Activated CD8-positive, alpha-beta T cell treated with anti-CD3 and anti-CD28 coated beads, Interleukin-2, amount 10 ng/mL, durations not matched to agents 7 days and 5 days (primary cell): ENCODE data around the gene METAP1D. TPM values are rescaled to one million over a fixed set of nuclear protein-coding genes. Genes with fewer than 3 reads are reported as not detected.

Source experiments
- ATAC-seq: fragments of 150-1000 bp; cut with Tn5 transposase; one replicate; pipeline ENCODE4 v1.10.0; 2021; ENCODE audit warnings: moderate library complexity
- CTCF ChIA-PET: fragments of 350-600 bp; sonication (Branson Sonifier 250); formaldehyde crosslinking; loops from one replicate; lab custom pipeline; 2021; ENCODE audit warnings: antibody characterized with exemption; lab: Charles Lee
- POLR2A ChIA-PET: fragments of 350-600 bp; sonication (Branson Sonifier 250); formaldehyde crosslinking; loops from one replicate; lab custom pipeline; 2021; ENCODE audit warnings: antibody characterized with exemption; lab: Charles Lee
- DNase-seq: peaks from one replicate; pipeline ENCODE4 v3.0.0-alpha.2; 2020
- H3K27ac Mint-ChIP-seq: one replicate; pipeline ENCODE4 v1.8.0; 2021; ENCODE audit warnings: mild to moderate bottlenecking, mixed read lengths
- H3K27me3 Mint-ChIP-seq: one replicate; pipeline ENCODE4 v1.8.0; 2021; ENCODE audit warnings: low read depth, mixed read lengths
- H3K36me3 Mint-ChIP-seq: one replicate; pipeline ENCODE4 v1.8.0; 2021; ENCODE audit warnings: low read depth, mixed read lengths
- H3K4me1 Mint-ChIP-seq: one replicate; pipeline ENCODE4 v1.8.0; 2021; ENCODE audit warnings: low read depth, mixed read lengths
- H3K4me3 Mint-ChIP-seq: one replicate; pipeline ENCODE4 v1.8.0; 2021; ENCODE audit warnings: mild to moderate bottlenecking, mixed read lengths
- H3K9me3 Mint-ChIP-seq: one replicate; pipeline ENCODE4 v1.8.0; 2022; ENCODE audit warnings: mixed read lengths; ENCODE audit not compliant: insufficient read depth
- total RNA-seq, 2 experiments: library from RNA; stranded (reverse); gene quantifications; one replicate each; pipeline ENCODE4 v1.2.3, GENCODE V29; 2021

Gene METAP1D
- total RNA-seq, 2 experiments from 2014 or later: 3.9 to 6.0 TPM

- Mint-ChIP-seq H3K27me3 (peaks cover 68% of the 10 kb centered on the region), H3K36me3 (no peaks in the 10 kb centered on the region), H3K27ac (peak overlapping the region; percentile 47), H3K4me3 (peak overlapping the region; percentile 82), H3K4me1 (peaks cover 48% of the 10 kb centered on the region), H3K9me3 (no peaks in the 10 kb centered on the region)
- ATAC-seq: no peak
- DNase-seq: no peak
- CTCF ChIA-PET: interaction anchor here (0.7 to 2.5 kb wide), 5 partner anchors 9 to 31 kb away, joined by 3 to 16 read pairs (median 6); no protein-coding TSS in a partner anchor
- POLR2A ChIA-PET: interaction anchor here (1.3 kb wide), 1 partner anchor 8 kb away, joined by 3 read pairs; no protein-coding TSS in a partner anchor
These were observed 96.3 kb downstream of the METAP1D start for GRCh38 chr2:172095905-172096625.

- ChIA-PET POLR2A (interaction anchor here (1.3 kb wide), 1 partner anchor 9 kb away, joined by 3 read pairs; no protein-coding TSS in a partner anchor), CTCF (interaction anchor here (2.4 to 2.5 kb wide), 2 partner anchors 9 to 15 kb away, joined by 9 to 16 read pairs; no protein-coding TSS in a partner anchor)
- H3K27ac Mint-ChIP-seq: no peak overlapping the region
- no peaks in the 10 kb centered on the region for H3K9me3 Mint-ChIP-seq
- peak overlapping the region; percentile 50 for H3K4me3 Mint-ChIP-seq
- H3K4me1 Mint-ChIP-seq: peaks cover 55% of the 10 kb centered on the region
- no peaks in the 10 kb centered on the region for H3K36me3 Mint-ChIP-seq
- H3K27me3 Mint-ChIP-seq: peaks cover 69% of the 10 kb centered on the region
- ATAC-seq (no peak), DNase-seq (no peak)
These were observed 97.1 kb downstream of the METAP1D start for GRCh38 chr2:172096626-172097547.

- CTCF ChIA-PET: no interaction called here
- Mint-ChIP-seq H3K9me3 (no peaks in the 10 kb centered on the region), H3K27me3 (peaks cover 68% of the 10 kb centered on the region), H3K36me3 (no peaks in the 10 kb centered on the region), H3K27ac (no peak overlapping the region), H3K4me3 (no peak overlapping the region), H3K4me1 (peaks cover 62% of the 10 kb centered on the region)
- POLR2A ChIA-PET: no interaction called here
- ATAC-seq (no peak), DNase-seq (no peak)
These were observed 97.9 kb downstream of the METAP1D start for GRCh38 chr2:172097557-172098131.

GRCh38 chr2:172098287-172098649, 98.5 kb downstream of the METAP1D start:
- Mint-ChIP-seq H3K27me3 (peaks cover 67% of the 10 kb centered on the region), H3K36me3 (no peaks in the 10 kb centered on the region), H3K27ac (peak overlapping the region; percentile 7), H3K4me1 (peaks cover 64% of the 10 kb centered on the region), H3K4me3 (peak overlapping the region; percentile 12), H3K9me3 (no peaks in the 10 kb centered on the region)
- ATAC-seq (no peak), DNase-seq (no peak)
- ChIA-PET CTCF (interaction anchor here (1.8 to 2.2 kb wide), 3 partner anchors 12 to 394 kb away, joined by 5 to 8 read pairs (median 6); partner anchors contain the start of gene DLX1), POLR2A (no interaction called here)

GRCh38 chr2:172098650-172099471, 99.1 kb downstream of the METAP1D start:
- Mint-ChIP-seq H3K4me1 (peaks cover 64% of the 10 kb centered on the region), H3K9me3 (no peaks in the 10 kb centered on the region), H3K27ac (peak overlapping the region; percentile 7), H3K27me3 (peaks cover 67% of the 10 kb centered on the region), H3K4me3 (peak overlapping the region; percentile 12), H3K36me3 (no peaks in the 10 kb centered on the region)
- ATAC-seq: peak; percentile 11
- ChIA-PET CTCF (interaction anchor here (1.8 to 2.2 kb wide), 3 partner anchors 12 to 395 kb away, joined by 5 to 8 read pairs (median 6); partner anchors contain the start of gene DLX1), POLR2A (interaction anchor here (1.0 kb wide), 1 partner anchor 8 kb away, joined by 3 read pairs; no protein-coding TSS in a partner anchor)
- DNase-seq: peak; percentile 42

DNA sequence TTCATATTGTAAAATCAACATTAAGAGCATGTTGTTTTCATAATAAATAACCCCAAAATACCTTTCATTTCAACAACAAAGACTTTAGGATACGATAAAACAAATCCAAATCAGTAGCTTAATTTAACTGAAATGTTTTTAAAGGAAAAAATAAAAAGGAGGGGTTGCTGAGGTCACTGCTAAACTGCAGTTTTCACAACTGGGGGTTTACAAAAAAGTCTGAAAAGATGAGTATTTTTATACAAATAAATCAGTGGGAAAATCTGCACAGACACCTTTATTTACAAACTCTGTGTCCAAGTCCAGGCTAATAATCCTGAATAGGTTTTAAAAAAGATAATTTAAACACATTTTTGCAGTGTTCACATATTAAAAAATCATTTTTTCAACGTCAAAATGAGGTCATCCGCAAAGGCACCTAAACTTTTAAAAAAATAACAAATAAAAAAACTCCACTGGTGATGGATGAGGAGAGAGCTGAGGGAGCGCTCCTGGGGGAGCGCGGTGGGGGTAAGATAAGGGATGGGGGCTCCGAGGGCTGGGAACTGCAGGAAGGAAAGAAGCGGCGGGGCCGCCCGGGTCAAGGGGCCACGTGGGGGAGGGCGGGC, 99.8 kb downstream of the METAP1D start:
- Mint-ChIP-seq H3K27me3 (peaks cover 67% of the 10 kb centered on the region), H3K27ac (no peak overlapping the region), H3K9me3 (no peaks in the 10 kb centered on the region), H3K36me3 (no peaks in the 10 kb centered on the region), H3K4me3 (no peak overlapping the region), H3K4me1 (peaks cover 65% of the 10 kb centered on the region)
- ATAC-seq (no peak), DNase-seq (no peak)
- ChIA-PET CTCF (interaction anchor here (1.8 to 2.2 kb wide), 3 partner anchors 13 to 396 kb away, joined by 5 to 8 read pairs (median 6); partner anchors contain the start of gene DLX1), POLR2A (interaction anchor here (1.0 kb wide), 1 partner anchor 9 kb away, joined by 3 read pairs; no protein-coding TSS in a partner anchor)

DNA sequence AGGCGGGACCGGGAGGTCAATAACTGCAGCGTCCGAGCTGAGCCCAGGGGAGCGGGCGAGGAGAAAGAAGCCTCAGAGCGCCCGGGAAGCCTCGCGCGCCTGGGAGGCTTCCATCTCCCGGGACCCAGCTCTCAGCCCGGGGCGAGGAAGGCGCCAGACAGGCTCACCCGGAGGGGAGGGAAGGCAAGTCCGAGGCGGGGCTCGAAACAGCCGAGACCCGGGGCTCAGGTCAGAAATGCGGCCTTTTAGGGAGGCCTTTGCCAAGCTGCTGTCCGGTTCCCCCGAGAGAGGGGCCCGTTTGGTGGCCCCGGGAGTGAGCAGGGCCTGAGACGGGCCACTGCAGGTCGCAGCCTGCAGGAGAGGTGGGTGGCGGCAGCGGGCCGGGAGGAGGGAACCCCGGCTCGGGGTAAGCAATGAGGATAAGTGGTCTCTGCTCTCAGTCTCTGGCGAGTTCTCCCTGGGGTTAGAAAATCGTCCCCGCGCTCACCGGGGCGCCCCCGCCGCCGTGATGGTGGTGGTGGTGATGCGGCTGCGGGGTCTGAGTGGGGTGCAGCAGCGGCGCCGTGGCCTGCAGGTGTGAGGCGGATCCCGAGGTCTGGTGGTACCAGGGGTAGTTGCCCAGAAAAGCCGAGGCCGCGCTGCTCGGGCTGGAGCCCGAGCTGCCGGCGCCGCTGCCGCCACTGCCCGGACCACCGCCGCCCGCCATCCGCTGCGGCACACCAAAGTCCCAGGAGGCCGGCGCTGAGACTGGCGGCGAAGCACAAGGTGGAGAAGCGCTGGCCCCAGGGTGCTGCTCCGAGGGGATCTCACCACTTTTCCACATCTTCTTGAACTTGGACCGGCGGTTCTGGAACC, 100.6 kb downstream of the METAP1D start:
- H3K4me1 Mint-ChIP-seq: peaks cover 65% of the 10 kb centered on the region
- no peaks in the 10 kb centered on the region for H3K36me3 Mint-ChIP-seq

DNA sequence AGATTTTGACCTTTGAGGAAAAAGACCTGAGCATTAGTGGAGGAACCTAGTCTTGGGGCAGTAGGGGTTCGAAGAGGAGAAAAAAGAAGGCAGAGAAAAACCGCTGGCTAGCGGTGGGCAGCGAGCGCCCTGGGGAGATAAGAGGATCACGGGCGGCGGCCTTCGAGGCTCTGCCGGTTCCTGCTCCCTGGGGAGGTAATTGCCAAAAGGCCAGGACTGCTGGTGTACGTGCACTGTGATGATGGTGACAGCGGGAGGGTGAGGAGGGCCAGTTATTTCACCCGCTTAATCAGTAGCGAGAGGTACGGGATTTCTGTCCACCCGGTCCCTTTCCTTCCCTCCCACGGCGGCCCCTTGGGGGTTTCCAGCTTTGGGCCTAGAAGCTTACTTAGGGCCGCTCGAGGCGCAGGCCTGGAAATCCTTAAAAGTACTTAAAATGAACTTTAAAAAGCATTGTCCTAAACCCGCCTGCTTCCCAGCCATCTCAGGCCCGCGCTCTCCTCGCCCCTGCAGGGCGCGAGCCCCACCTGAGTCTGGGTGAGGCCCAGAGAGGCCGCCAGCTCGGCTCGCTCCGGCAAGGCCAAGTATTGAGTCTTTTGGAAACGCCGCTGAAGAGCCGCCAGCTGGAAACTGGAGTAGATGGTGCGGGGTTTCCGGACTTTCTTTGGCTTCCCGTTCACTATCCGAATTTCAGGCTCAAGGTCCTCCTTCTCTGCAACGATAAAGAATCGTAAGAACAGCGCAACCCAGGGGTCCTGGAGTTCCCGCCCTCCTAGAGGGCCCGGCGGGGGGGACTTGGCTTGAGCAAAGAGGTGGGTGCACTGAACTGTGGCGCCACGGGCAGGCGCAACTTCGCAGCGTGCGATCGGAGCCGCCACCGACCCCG, 101.4 kb downstream of the METAP1D start:
- peak overlapping the region; percentile 73 for H3K27ac Mint-ChIP-seq
- no peaks in the 10 kb centered on the region for H3K36me3 Mint-ChIP-seq
- H3K27me3 Mint-ChIP-seq: peaks cover 68% of the 10 kb centered on the region
- no peaks in the 10 kb centered on the region for H3K9me3 Mint-ChIP-seq
- peak overlapping the region; percentile 77 for H3K4me3 Mint-ChIP-seq
- DNase-seq: peak; percentile 31
- peaks cover 65% of the 10 kb centered on the region for H3K4me1 Mint-ChIP-seq
- ATAC-seq: no peak
- POLR2A ChIA-PET: interaction anchor here (1.0 kb wide), 1 partner anchor 12 kb away, joined by 3 read pairs; no protein-coding TSS in a partner anchor
- CTCF ChIA-PET: interaction anchor here (1.0 to 8.8 kb wide), 8 partner anchors 10 to 397 kb away, joined by 3 to 143 read pairs (median 14); no protein-coding TSS in a partner anchor

More for the DNA sequence above, 100.6 kb downstream of the METAP1D start:
- CTCF ChIA-PET: interaction anchor here (1.0 to 8.8 kb wide), 5 partner anchors 14 to 397 kb away, joined by 3 to 143 read pairs (median 6); partner anchors contain the start of gene DLX1
- Mint-ChIP-seq H3K27ac (no peak overlapping the region), H3K9me3 (no peaks in the 10 kb centered on the region), H3K4me3 (peak overlapping the region; percentile 77), H3K27me3 (peaks cover 69% of the 10 kb centered on the region)
- no peak for ATAC-seq
- POLR2A ChIA-PET: interaction anchor here (1.0 kb wide), 1 partner anchor 9 kb away, joined by 3 read pairs; no protein-coding TSS in a partner anchor
- DNase-seq: no peak
